ENCODE results near the gene CHRM1.
"Not testable (repeated sequence)": the region's sequence is repeated elsewhere in the genome, so short reads cannot be mapped to it uniquely, and the experiment has no call there.

Gene CHRM1

GRCh38 chr11:62874851-62875250 lies 46.3 kb downstream of the CHRM1 start:
- Histone ChIP-seq H3K14ac (ENCODE audit: low read length in 2 of 2) (no peak overlapping the region), H3K27me3 (ENCODE audit: control insufficient read depth in 1 of 2, insufficient read depth in 1 of 2, low read length in 2 of 2) (no peaks in the 10 kb centered on the region), H2AK5ac (ENCODE audit: low read length, severe bottlenecking) (no peak overlapping the region), H3K4me3 (ENCODE audit: insufficient read depth in 1 of 2, low read depth in 1 of 2, low read length in 2 of 2) (no peak overlapping the region), H3K23ac (ENCODE audit: low read length in 2 of 2) (no peak overlapping the region), H3K9me3 (ENCODE audit: control insufficient read depth, low read length) (no peaks in the 10 kb centered on the region), H4K8ac (ENCODE audit: low read length) (no peak overlapping the region), H3K27ac (ENCODE audit: low read length, poor library complexity, severe bottlenecking) (no peak overlapping the region), H3K18ac (ENCODE audit: low read depth in 1 of 2, low read length in 2 of 2) (no peak overlapping the region), H3K4ac (ENCODE audit: low read depth in 1 of 2, low read length in 2 of 2) (no peak overlapping the region), H2BK5ac (ENCODE audit: low read depth, low read length, poor library complexity, severe bottlenecking) (no peak overlapping the region), H3K4me2 (ENCODE audit: low read length, poor library complexity, severe bottlenecking) (no peak overlapping the region), H4K91ac (ENCODE audit: low read length) (no peak overlapping the region), H2BK12ac (ENCODE audit: low read length in 2 of 2) (no peak overlapping the region), H2AFZ (ENCODE audit: low read depth, low read length) (no peak overlapping the region), H3K4me1 (ENCODE audit: control insufficient read depth, insufficient read depth, low read depth, low read length) (peaks cover 8% of the 10 kb centered on the region), H3K79me1 (replicated peaks; ENCODE audit: low read length, poor library complexity, severe bottlenecking) (peaks cover 7% of the 10 kb centered on the region), H2BK15ac (ENCODE audit: low read depth, poor library complexity, severe bottlenecking) (no peak overlapping the region), H3K9ac (ENCODE audit: low read length) (no peak overlapping the region), H3K36me3 (ENCODE audit: control insufficient read depth in 1 of 2, insufficient read depth in 2 of 2, low read depth in 1 of 2, low read length in 2 of 2) (no peaks in the 10 kb centered on the region), H2BK120ac (ENCODE audit: low read depth, low read length) (no peak overlapping the region)
- DNase-seq, result no peak
- WGBS, result 100% methylated on average over 6 of the region's 7 CpGs

- Histone ChIP-seq H3K4ac (ENCODE audit: low read depth in 1 of 2, low read length in 2 of 2) (no peak overlapping the region), H3K27ac (ENCODE audit: low read length, poor library complexity, severe bottlenecking) (no peak overlapping the region), H3K9me3 (ENCODE audit: control insufficient read depth, low read length) (no peaks in the 10 kb centered on the region), H3K4me2 (ENCODE audit: low read length, poor library complexity, severe bottlenecking) (no peak overlapping the region), H4K91ac (ENCODE audit: low read length) (no peak overlapping the region), H2BK120ac (ENCODE audit: low read depth, low read length) (no peak overlapping the region), H3K14ac (ENCODE audit: low read length in 2 of 2) (no peak overlapping the region), H3K4me1 (ENCODE audit: control insufficient read depth, insufficient read depth, low read depth, low read length) (no peaks in the 10 kb centered on the region), H3K79me1 (replicated peaks; ENCODE audit: low read length, poor library complexity, severe bottlenecking) (peaks cover 15% of the 10 kb centered on the region), H3K36me3 (ENCODE audit: control insufficient read depth in 1 of 2, insufficient read depth in 2 of 2, low read depth in 1 of 2, low read length in 2 of 2) (no peaks in the 10 kb centered on the region), H2AK5ac (ENCODE audit: low read length, severe bottlenecking) (no peak overlapping the region), H3K18ac (ENCODE audit: low read depth in 1 of 2, low read length in 2 of 2) (no peak overlapping the region), H3K27me3 (ENCODE audit: control insufficient read depth in 1 of 2, insufficient read depth in 1 of 2, low read length in 2 of 2) (no peaks in the 10 kb centered on the region), H3K23ac (ENCODE audit: low read length in 2 of 2) (no peak overlapping the region), H2AFZ (ENCODE audit: low read depth, low read length) (no peak overlapping the region), H2BK15ac (ENCODE audit: low read depth, poor library complexity, severe bottlenecking) (no peak overlapping the region), H4K8ac (ENCODE audit: low read length) (no peak overlapping the region), H2BK5ac (ENCODE audit: low read depth, low read length, poor library complexity, severe bottlenecking) (no peak overlapping the region), H3K4me3 (ENCODE audit: insufficient read depth in 1 of 2, low read depth in 1 of 2, low read length in 2 of 2) (no peak overlapping the region), H3K9ac (ENCODE audit: low read length) (no peak overlapping the region), H2BK12ac (ENCODE audit: low read length in 2 of 2) (no peak overlapping the region)
- no peak for DNase-seq
- WGBS, result 84% methylated on average over 6 of the region's 6 CpGs
Observed at GRCh38 chr11:62865635-62866034, 55.5 kb downstream of the CHRM1 start.

- H3K36me3 ChIP-seq (ENCODE audit: control insufficient read depth in 1 of 2, insufficient read depth in 2 of 2, low read depth in 1 of 2, low read length in 2 of 2), result no peaks in the 10 kb centered on the region
- H3K27me3 ChIP-seq (ENCODE audit: control insufficient read depth in 1 of 2, insufficient read depth in 1 of 2, low read length in 2 of 2), result no peaks in the 10 kb centered on the region
- no peak overlapping the region for H2AFZ ChIP-seq (ENCODE audit: low read depth, low read length)
- no peak overlapping the region for H3K4ac ChIP-seq (ENCODE audit: low read depth in 1 of 2, low read length in 2 of 2)
- H3K4me3 ChIP-seq (ENCODE audit: insufficient read depth in 1 of 2, low read depth in 1 of 2, low read length in 2 of 2), result no peak overlapping the region
- no peak overlapping the region for H2BK12ac ChIP-seq (ENCODE audit: low read length in 2 of 2)
- H4K8ac ChIP-seq (ENCODE audit: low read length), result no peak overlapping the region
- no peak overlapping the region for H2AK5ac ChIP-seq (ENCODE audit: low read length, severe bottlenecking)
- no peak overlapping the region for H4K91ac ChIP-seq (ENCODE audit: low read length)
- no peaks in the 10 kb centered on the region for H3K9me3 ChIP-seq (ENCODE audit: control insufficient read depth, low read length)
- no peak overlapping the region for H3K27ac ChIP-seq (ENCODE audit: low read length, poor library complexity, severe bottlenecking)
- H3K9ac ChIP-seq (ENCODE audit: low read length), result peak overlapping the region; percentile 15
- H3K23ac ChIP-seq (ENCODE audit: low read length in 2 of 2), result no peak overlapping the region
- H2BK5ac ChIP-seq (ENCODE audit: low read depth, low read length, poor library complexity, severe bottlenecking), result no peak overlapping the region
- H2BK15ac ChIP-seq (ENCODE audit: low read depth, poor library complexity, severe bottlenecking), result no peak overlapping the region
- no peak overlapping the region for H2BK120ac ChIP-seq (ENCODE audit: low read depth, low read length)
- H3K4me2 ChIP-seq (ENCODE audit: low read length, poor library complexity, severe bottlenecking), result no peak overlapping the region
- no peak for DNase-seq
- H3K79me1 ChIP-seq (replicated peaks; ENCODE audit: low read length, poor library complexity, severe bottlenecking), result peaks cover 15% of the 10 kb centered on the region
- H3K18ac ChIP-seq (ENCODE audit: low read depth in 1 of 2, low read length in 2 of 2), result no peak overlapping the region
- no peaks in the 10 kb centered on the region for H3K4me1 ChIP-seq (ENCODE audit: control insufficient read depth, insufficient read depth, low read depth, low read length)
- no peak overlapping the region for H3K14ac ChIP-seq (ENCODE audit: low read length in 2 of 2)
- 100% methylated on average over 2 of the region's 4 CpGs for WGBS
Observed at GRCh38 chr11:62863687-62864335, 57.4 kb downstream of the CHRM1 start.

- H3K79me1 ChIP-seq (replicated peaks; ENCODE audit: low read length, poor library complexity, severe bottlenecking), result peaks cover 14% of the 10 kb centered on the region
- H2BK120ac ChIP-seq (ENCODE audit: low read depth, low read length); H3K4me3 ChIP-seq (ENCODE audit: insufficient read depth in 1 of 2, low read depth in 1 of 2, low read length in 2 of 2): not testable (repeated sequence)
Observed at GRCh38 chr11:62861564-62862192, 59.5 kb downstream of the CHRM1 start.

More at GRCh38 chr11:62861564-62862192, 59.5 kb downstream of the CHRM1 start:
- not testable (repeated sequence) for H3K4me1 ChIP-seq (ENCODE audit: control insufficient read depth, insufficient read depth, low read depth, low read length); H3K4me2 ChIP-seq (ENCODE audit: low read length, poor library complexity, severe bottlenecking); H3K9ac ChIP-seq (ENCODE audit: low read length); H4K8ac ChIP-seq (ENCODE audit: low read length); H3K27me3 ChIP-seq (ENCODE audit: control insufficient read depth in 1 of 2, insufficient read depth in 1 of 2, low read length in 2 of 2); H2AK5ac ChIP-seq (ENCODE audit: low read length, severe bottlenecking); H3K18ac ChIP-seq (ENCODE audit: low read depth in 1 of 2, low read length in 2 of 2); H4K91ac ChIP-seq (ENCODE audit: low read length); H2AFZ ChIP-seq (ENCODE audit: low read depth, low read length); H3K27ac ChIP-seq (ENCODE audit: low read length, poor library complexity, severe bottlenecking); H2BK15ac ChIP-seq (ENCODE audit: low read depth, poor library complexity, severe bottlenecking); H2BK12ac ChIP-seq (ENCODE audit: low read length in 2 of 2); H3K9me3 ChIP-seq (ENCODE audit: control insufficient read depth, low read length); H3K14ac ChIP-seq (ENCODE audit: low read length in 2 of 2); H3K4ac ChIP-seq (ENCODE audit: low read depth in 1 of 2, low read length in 2 of 2); DNase-seq; H2BK5ac ChIP-seq (ENCODE audit: low read depth, low read length, poor library complexity, severe bottlenecking); H3K36me3 ChIP-seq (ENCODE audit: control insufficient read depth in 1 of 2, insufficient read depth in 2 of 2, low read depth in 1 of 2, low read length in 2 of 2)
- peak overlapping the region in 1 of 2 experiments; percentile 70 for H3K23ac ChIP-seq (ENCODE audit: low read length in 2 of 2)
- 91% methylated on average over 16 of the region's 16 CpGs for WGBS

All from mesenchymal stem cell (in vitro differentiated cells and primary cell).